ENCODE results near the gene PCNX4. TPM values are rescaled to one million over a fixed set of nuclear protein-coding genes. Genes with fewer than 3 reads are reported as not detected.

The PCNX4 gene
- total RNA-seq, 1 donor from 2014 or later = 146 TPM

GRCh38 chr14:60101786-60102185 is 10.1 kb downstream of the PCNX4 start:
- DNase-seq (ENCODE audit: low read depth) = no peak

- peak; percentile 46 for DNase-seq (ENCODE audit: low read depth)
These were observed 10.7 kb downstream of the PCNX4 start for GRCh38 chr14:60102389-60102788.

DNA sequence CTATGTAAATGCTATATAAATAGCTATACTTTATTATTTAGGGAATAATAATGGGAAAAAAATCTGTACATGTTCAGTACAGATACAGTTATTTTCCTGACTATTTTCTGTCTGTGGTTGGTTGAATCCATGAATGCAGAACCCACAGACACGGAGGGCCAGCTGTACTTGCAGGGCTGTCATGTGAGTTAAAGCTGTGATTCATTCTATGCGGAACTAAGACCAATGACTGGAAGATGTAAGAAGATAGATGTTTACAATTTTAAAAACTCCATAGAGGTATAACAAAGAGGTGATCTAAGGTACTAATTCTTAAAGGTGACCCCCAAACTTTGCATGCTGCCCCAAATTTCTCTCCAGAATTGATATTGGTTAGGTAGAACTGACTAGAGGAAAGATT is 14.6 kb downstream of the PCNX4 start:
- peak; percentile 84 for DNase-seq (ENCODE audit: low read depth)

DNA sequence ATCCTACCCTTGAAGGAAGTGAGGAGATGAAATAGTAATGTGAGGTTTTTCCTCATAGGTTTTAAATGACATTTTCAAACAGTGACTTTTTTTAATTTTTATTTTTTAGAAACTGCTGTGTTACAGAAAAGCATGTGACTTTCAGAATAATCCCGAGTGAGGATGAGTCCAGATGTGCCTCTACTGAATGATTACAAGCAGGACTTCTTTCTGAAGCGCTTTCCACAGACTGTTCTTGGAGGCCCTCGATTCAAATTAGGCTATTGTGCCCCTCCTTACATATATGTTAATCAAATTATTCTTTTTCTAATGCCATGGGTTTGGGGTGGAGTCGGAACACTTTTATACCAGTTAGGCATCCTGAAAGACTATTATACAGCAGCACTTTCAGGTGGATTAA is 15.8 kb downstream of the PCNX4 start:
- no peak for DNase-seq (ENCODE audit: low read depth)

DNA sequence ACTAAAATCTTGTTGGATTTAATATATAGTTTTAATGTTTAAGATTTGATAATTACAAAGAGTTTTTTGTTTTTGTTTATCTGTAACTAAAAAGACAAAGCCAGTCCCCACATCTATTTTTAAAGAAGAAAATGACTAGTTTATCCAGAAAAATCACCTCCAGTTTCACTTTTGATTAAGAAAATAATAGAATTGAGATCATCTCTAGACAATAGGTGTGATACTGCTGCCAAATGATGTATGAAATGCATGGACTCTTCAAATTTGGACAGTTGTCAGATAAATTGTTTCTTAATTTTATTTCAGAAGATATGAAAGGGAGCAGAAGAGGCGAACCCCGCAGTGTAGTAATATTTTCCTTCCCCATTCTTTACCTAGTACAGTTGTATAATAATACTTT is 20.0 kb downstream of the PCNX4 start:
- no peak for DNase-seq (ENCODE audit: low read depth)

DNA sequence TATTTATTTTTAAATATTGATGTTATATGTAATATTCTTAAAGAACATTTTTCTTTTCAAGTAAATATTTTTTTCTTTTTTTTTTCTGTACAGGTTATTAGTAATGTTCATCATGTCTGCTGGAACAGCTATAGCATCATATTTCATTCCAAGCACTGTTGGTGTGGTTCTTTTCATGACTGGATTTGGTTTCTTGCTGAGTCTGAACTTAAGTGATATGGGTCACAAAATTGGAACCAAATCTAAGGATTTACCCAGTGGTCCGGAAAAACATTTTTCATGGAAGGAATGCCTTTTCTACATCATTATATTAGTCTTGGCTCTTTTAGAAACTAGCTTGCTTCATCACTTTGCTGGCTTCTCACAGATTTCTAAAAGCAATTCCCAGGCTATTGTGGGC is 23.2 kb downstream of the PCNX4 start:
- DNase-seq (ENCODE audit: low read depth) = no peak

GRCh38 chr14:60116181-60116580 is 24.5 kb downstream of the PCNX4 start:
- no peak for DNase-seq (ENCODE audit: low read depth)

- no peak for DNase-seq (ENCODE audit: low read depth)
These were observed 34.2 kb downstream of the PCNX4 start for GRCh38 chr14:60125918-60126317.

- no peak for DNase-seq (ENCODE audit: low read depth)
These were observed 41.8 kb downstream of the PCNX4 start for GRCh38 chr14:60133487-60133886.

DNA sequence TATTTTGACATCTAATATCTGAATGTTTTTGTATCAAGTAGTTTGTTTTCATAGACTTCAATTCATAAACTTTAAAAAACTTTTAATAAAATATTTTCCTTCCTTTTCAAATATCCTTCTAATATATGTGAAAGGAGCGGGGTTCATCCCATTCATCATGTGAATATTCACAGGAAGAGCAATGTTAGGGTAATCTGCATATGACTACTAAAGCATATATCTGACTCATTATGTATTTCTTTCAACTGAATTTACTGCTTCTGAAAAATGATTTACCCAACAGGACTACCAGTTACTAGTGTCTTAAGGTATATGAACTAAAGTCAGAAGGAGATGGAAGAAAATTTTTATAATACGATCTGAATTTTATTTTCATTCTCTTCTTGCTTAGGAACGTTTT is 43.0 kb downstream of the PCNX4 start:
- DNase-seq (ENCODE audit: low read depth) = no peak

DNA sequence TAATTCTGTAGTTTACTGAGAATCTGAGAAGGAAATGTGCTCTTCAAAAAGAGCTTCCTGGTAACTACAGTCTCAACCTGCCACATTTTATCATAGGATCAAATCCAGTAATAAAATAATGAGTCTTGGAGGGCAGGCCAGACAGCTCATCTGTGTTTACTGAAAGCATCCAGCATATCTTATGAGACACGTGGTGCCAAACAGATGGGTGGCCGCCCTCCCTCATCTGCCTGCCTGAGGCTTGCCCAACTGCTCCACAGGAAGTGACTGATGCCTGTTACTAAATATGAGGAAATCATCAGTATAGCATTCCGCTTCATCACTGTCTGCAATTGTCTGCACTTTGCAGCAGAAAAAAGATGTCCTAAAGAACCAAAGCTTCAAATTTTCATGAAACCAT is 60.0 kb downstream of the PCNX4 start:
- DNase-seq (ENCODE audit: low read depth) = peak; percentile 86

DNA sequence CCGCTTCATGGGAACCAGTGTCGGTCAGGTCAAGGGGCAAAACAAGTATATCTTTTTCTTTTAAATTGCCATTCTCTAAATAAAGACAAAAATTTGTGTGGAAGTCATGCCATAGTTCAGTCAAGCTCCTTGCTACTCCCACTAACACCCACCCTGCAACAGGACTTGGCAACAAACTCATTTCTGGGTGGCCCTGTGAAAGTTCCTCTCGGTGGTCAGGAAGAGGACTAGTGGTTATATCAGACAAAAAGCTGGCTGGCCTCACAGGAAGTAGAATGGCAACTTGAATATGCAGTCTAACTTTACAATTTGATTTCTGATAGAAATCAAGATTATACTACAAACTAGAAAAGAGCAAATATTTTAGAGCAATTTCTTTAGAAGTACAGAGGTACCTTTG is 62.3 kb downstream of the PCNX4 start:
- no peak for DNase-seq (ENCODE audit: low read depth)

GRCh38 chr14:60154671-60155070 is 62.9 kb downstream of the PCNX4 start:
- no peak for DNase-seq (ENCODE audit: low read depth)

DNA sequence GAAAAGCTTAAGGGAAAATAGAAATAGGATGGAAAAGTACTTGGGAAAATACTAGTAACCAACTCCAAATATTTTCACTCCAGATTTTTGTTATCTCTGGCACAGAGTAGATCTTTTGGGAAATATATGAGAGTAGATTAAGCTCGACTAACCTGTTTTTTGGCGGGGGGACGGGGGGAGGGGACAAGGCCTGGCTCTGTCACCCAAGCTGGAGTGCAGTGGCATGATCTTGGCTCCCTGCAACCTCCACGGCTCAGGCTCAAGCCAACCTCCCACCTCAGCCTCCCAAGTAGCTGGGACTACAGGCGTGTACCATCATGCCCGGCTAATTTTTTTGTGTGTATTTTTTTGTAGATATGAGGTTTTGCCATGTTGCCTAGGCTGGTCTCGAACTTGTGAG is 68.7 kb downstream of the PCNX4 start:
- DNase-seq (ENCODE audit: low read depth) = no peak

DNA sequence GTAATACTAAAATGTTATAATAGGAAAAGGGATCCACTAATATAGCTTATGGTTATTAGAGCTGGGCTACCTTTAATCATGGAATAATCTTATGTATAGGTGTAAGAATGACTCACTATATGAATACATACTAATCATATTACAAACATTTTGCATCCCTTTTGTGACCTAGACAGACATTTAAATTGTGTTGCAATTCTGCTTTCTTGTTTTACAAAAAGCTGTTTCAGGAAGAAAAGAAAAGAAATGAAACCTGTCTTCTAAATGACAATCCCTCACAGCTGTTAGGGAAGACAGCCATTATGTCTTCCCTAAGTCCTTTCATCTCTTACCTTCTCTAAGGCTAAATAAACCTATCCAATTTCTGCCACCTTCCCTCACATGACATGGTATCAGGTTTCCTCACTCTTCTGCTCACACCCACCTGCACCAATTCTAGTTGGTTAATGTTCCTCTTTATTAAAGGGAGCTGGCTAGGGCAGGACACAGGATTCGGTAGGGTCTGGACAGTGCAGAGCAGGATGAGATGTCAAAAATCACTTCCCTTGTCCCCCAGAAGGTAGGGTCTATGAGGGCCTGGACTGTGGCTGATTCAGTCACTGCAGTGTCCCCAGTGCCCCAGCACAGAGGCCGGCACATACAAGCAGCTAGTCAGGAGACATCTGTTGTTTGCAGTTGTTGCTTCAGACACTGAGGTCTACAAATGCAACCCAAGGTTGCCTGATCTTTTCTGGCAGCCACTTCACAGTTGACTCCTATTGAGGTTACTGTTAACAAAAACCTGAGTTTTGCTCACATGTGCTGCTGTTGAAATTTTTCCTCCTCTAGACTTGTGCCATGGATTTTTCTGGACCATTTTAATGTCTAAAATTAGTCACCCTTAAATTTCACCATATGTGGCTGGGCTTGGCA is 69.7 kb downstream of the PCNX4 start:
- DNase-seq (ENCODE audit: low read depth) = peak; percentile 46

GRCh38 chr14:60163693-60164092 is 72.0 kb downstream of the PCNX4 start:
- DNase-seq (ENCODE audit: low read depth) = no peak

DNA sequence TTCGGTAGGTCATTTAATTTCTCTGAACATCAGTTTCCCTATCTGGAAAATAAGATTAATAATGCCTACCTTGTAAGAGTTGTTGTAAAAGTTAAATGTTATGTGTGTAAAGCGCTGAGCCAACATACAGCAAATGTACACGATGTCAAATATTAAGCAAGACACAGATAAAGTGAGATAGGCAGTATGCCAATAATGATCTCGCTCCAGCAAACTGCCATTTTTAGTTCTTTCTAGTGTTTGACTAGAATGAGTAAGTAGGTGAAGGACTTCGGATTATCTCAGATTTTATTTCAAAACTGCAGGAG is 72.6 kb downstream of the PCNX4 start:
- no peak for DNase-seq (ENCODE audit: low read depth)

DNA sequence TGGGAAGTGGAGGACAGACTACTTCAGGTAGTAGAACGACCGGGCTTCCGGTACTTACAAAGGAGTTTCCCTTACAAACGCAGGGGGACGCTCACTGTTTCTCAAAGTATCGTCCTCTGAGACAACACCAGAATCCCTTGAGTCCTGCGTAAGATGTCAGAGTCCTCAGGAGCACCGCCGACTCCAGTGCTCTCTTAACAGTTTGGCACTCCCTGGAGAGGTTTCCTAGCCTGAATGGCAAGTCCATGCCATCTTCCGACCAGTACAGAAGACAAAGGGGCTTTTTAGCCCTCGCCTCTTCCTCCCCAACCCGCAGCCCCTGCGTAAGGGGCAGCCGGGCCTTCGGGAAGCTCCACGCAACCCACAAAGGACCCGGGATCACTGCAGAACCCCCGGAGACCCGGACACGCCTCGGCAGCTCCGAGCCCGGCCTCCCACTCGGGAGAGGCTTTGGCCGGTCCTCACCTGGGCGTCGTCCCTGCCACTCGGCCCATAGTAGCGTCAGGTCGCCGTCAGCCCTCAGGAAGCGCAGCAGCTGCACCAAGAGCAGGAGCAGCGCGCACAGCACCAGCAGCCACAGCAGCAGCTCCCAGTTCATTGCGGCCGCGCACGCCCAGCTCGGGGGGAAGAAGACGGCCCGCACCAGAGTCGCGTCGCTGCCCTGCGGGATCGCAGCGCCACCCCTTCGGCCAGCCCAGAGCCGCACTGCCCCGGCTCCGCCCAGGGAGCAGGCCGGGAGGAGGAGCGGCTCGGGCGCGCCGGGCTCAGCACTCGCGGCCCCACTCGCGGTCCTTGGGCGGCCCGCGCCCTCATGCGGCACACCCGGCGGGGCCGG is 73.2 kb downstream of the PCNX4 start, which contains the start of gene DHRS7:
DHRS7 (minus strand) TSS at position 687 of the 835 bp plus-strand sequence; CDS start at position 598, 89 bp downstream.
- peak; percentile 89 for DNase-seq (ENCODE audit: low read depth)

DNA sequence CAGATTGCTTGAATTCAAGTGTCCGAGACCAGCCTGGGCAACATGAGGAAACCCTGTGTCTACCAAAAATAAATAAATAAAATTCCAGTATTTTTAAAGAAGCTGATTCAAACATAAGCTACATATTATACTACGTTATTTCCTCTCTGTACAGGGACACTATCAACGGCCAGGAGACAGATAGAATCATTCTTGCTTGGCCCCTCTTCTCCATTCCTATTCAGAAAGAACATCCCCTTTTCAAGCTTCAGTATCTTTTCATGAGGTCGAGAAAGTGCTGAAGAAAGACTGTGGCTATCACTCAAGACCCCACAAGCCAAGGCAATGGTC is 73.8 kb downstream of the PCNX4 start:
- peak; percentile 18 for DNase-seq (ENCODE audit: low read depth)

DNA sequence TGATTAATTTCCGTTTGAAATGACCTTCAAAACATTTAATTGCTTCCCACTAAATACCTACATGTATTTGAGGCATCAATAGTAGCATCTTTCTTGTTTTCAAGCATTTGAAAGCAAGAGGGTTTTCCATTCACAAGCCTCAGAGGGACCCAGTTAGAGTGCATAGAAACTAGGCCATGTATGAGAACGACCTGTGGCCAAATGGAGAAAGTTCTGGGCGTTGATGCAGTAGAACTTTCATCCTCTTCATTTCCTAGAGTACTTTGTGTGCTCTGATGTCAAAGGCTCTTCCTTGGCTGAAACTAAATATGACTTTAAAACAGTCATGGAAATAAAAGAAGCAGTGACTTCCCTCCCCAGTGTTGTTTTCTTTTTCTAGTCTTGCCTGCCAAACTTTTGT is 74.4 kb downstream of the PCNX4 start:
- no peak for DNase-seq (ENCODE audit: low read depth)

DNA sequence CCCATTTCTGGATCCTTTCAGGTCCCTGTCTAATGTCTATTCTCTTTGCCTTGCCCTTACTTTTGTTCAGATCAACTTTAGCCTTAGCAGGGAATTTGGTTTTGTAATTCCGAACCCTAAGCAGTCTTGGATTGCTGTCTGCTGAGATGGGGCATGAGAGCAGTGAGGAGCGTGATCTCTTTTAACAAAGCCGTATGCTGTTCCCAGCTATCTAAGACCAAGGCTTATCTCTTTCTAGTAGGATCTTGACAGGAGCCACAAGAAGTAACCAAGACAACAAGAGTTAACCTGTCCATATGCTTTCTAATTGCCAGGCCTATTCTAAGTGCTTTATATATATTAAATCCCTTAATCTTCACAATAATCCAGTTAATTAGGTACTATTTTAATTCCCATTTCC is 78.0 kb downstream of the PCNX4 start:
- DNase-seq (ENCODE audit: low read depth) = no peak

GRCh38 chr14:60170948-60171347 is 79.2 kb downstream of the PCNX4 start:
- DNase-seq (ENCODE audit: low read depth) = no peak

DNA sequence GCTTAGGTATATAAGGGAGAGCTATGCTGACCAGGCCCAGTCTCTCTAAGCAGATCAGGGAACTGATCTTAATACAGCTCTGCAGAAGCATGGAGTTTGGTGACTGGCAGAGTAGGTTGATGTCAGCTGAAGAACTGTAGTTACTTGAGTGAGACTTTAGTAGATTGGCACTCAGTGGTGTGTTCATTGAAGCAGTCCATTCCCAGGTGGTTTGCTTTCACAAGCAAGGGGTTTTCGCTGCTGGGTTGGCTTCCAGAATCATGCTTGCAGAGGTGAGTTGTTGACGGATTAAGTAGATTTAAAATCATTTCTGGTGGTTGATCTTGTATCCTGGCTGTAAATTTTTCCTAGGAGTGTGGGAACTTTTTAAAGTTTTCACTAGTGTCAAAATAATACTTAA is 80.0 kb downstream of the PCNX4 start:
- no peak for DNase-seq (ENCODE audit: low read depth)
